ENCODE measurements around the gene LSM3. TPM values are rescaled to one million over a fixed set of nuclear protein-coding genes. Genes with fewer than 3 reads are reported as not detected.

LSM3 gene
- total RNA-seq, 1 experiment from 2014 or later: 17.4 TPM

DNA sequence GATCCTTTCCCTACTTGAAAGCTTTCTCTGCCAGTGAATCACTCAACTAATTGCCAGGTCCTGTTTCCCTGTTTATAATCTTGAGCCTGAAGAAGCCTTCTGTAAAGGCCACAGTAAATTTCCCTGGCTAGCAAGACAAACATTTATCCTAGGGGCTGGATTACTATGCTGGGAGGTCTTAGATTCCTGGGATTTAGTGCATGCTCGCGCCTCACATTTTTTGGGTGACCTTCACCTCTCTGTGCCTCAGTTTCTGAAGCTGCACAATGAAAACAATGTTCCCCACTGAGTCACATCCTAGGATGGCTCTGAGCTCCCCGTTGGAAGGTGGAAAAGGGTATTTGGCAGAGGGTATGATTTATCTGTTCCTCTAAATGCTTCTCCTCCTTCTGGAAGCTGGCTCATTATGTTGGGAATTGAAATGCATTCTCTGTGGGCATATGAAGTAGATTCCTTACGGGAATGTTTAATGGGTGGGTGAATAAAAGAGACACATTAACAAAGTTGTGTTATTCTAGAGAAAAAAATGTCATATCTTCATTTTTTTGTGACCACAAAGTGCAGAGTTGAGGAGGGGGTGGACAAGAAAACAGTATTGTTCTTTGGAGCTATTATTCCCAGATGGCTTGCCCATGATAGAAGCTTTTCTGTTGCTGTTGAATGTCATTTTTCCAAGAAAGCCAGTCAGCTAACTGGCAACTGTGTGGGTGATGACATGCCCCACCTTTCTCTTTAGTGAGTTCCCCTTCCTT lies 32.4 kb downstream of the LSM3 start (continued):
- TF ChIP-seq, protein P1, sequence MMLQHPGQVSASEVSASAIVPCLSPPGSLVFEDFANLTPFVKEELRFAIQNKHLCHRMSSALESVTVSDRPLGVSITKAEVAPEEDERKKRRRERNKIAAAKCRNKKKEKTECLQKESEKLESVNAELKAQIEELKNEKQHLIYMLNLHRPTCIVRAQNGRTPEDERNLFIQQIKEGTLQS (IDR thresholded peaks at IDR 0.05): no peak
- no peak for TF ChIP-seq EZH2 (IDR thresholded peaks at IDR 0.05)

DNA sequence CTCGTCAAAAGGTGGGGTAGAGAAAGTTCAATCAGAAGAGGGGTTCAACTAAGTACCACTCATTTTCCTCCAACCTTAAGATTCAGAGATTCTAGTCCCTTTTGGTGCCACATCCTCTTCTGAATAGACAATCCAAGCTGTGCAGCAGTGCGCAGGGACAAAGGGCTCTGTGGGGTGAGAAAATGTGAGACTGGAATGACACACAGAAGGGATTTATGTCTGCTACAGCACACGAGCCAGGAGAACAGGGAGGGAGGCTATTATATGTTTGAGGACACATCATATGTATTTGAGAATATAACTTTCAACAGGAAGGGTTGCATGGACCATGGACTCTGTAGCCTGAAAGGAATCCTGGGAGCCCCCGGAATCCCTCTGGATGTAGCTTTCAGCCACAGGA lies 33.0 kb downstream of the LSM3 start:
- TF ChIP-seq CBX3 (IDR thresholded peaks at IDR 0.05; ENCODE audit: low read depth) (no peak), POLR2A (IDR thresholded peaks at IDR 0.05; ENCODE audit: borderline replicate concordance, extremely low read depth, insufficient read depth, insufficient read length) (no peak), FOSL1 (IDR thresholded peaks at IDR 0.05; ENCODE audit: low read depth) (no peak), ZNF274 (IDR thresholded peaks at IDR 0.05; ENCODE audit: low read depth, low read length) (no peak), EGR1 (IDR thresholded peaks at IDR 0.05; ENCODE audit: low read depth) (no peak), EZH2 (IDR thresholded peaks at IDR 0.05) (no peak), ELF1 (IDR thresholded peaks at IDR 0.05; ENCODE audit: borderline replicate concordance, low read depth) (no peak), EZH2phosphoT487 (IDR thresholded peaks at IDR 0.05; ENCODE audit: borderline replicate concordance) (no peak), TCF7L2 (IDR thresholded peaks at IDR 0.05; ENCODE audit: borderline replicate concordance, extremely low read depth, insufficient read depth, insufficient read length) (no peak), POLR2AphosphoS5 (IDR thresholded peaks at IDR 0.05; ENCODE audit: low read depth, low read length) (no peak), SRF (IDR thresholded peaks at IDR 0.05; ENCODE audit: low read depth) (no peak), ZFX (IDR thresholded peaks at IDR 0.05) (no peak), RAD21 (IDR thresholded peaks at IDR 0.05; ENCODE audit: low read depth) (no peak)
- TF ChIP-seq, protein P2, sequence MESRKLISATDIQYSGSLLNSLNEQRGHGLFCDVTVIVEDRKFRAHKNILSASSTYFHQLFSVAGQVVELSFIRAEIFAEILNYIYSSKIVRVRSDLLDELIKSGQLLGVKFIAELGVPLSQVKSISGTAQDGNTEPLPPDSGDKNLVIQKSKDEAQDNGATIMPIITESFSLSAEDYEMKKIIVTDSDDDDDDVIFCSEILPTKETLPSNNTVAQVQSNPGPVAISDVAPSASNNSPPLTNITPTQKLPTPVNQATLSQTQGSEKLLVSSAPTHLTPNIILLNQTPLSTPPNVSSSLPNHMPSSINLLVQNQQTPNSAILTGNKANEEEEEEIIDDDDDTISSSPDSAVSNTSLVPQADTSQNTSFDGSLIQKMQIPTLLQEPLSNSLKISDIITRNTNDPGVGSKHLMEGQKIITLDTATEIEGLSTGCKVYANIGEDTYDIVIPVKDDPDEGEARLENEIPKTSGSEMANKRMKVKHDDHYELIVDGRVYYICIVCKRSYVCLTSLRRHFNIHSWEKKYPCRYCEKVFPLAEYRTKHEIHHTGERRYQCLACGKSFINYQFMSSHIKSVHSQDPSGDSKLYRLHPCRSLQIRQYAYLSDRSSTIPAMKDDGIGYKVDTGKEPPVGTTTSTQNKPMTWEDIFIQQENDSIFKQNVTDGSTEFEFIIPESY (IDR thresholded peaks at IDR 0.05; ENCODE audit: extremely low read depth, insufficient replicate concordance, low read length): no peak
- intact Hi-C loops (cut with micrococcal nuclease): no loop called here
- DNase-seq (ENCODE audit: low read depth, low spot score) (no peak), ATAC-seq (no peak)
- H3K79me2 ChIP-seq (ENCODE audit: insufficient read depth, low read length): no peaks in the 10 kb centered on the region
- H4K20me1 ChIP-seq (ENCODE audit: insufficient read depth): no peaks in the 10 kb centered on the region
- no peaks in the 10 kb centered on the region for H3K36me3 ChIP-seq (ENCODE audit: control insufficient read depth in 1 of 2, insufficient read depth in 2 of 2, low read length in 2 of 2)
- H3K4me2 ChIP-seq (ENCODE audit: low read length): no peak overlapping the region
- H3K4me1 ChIP-seq (ENCODE audit: control insufficient read depth in 1 of 2, insufficient read depth in 2 of 2, low read length in 2 of 2): no peaks in the 10 kb centered on the region
- no TSS peak for BruUV-seq (replicated peaks)
- no peak overlapping the region for H3K27ac ChIP-seq (ENCODE audit: low read depth, low read length)
- H2AFZ ChIP-seq (ENCODE audit: low read depth, low read length, poor library complexity, severe bottlenecking): no peak overlapping the region
- POLR2A ChIA-PET: no interaction called here
- RAD21 ChIA-PET (ENCODE audit: low non-redundant PET in 1 of 2, low total read pairs in 2 of 2, uncharacterized antibody in 2 of 2, unreplicated experiment in 2 of 2): no interaction called here
- CTCF ChIA-PET: interaction anchor here (2.5 kb wide), 1 partner anchor 8 kb away, joined by 11 read pairs; no protein-coding TSS in a partner anchor
- no peak overlapping the region for H3K9ac ChIP-seq (ENCODE audit: low read length)
- H3K9me3 ChIP-seq (ENCODE audit: control insufficient read depth in 1 of 2, insufficient read depth in 1 of 2, low read depth in 1 of 2, low read length in 2 of 2): no peaks in the 10 kb centered on the region
- no peaks in the 10 kb centered on the region for H3K27me3 ChIP-seq (ENCODE audit: insufficient read depth, low read length)
- no peaks in the 10 kb centered on the region for H3K9me2 ChIP-seq (ENCODE audit: insufficient read depth)
- H3K4me3 ChIP-seq (replicated peaks in 1 of 2; ENCODE audit: low read depth in 1 of 2, low read length in 2 of 2): no peak overlapping the region

All from HCT116 (cell line).